IPS-18a (cell line): ENCODE measurements around the gene SKI.
"Not testable (repeated sequence)": the region's sequence is repeated elsewhere in the genome, so short reads cannot be mapped to it uniquely, and the experiment has no call there.

ENCODE experiments used
- H3K27ac ChIP-seq: one replicate; pipeline ENCODE4 v1.5.1; 2013; ENCODE audit warnings: low read length
- H3K27me3 ChIP-seq: one replicate; pipeline ENCODE4 v1.6.1; 2013; ENCODE audit warnings: mild to moderate bottlenecking, low read length; ENCODE audit not compliant: control insufficient read depth, insufficient read depth
- H3K36me3 ChIP-seq: one replicate; pipeline ENCODE4 v1.6.1; 2013; ENCODE audit warnings: low read depth, low read length; ENCODE audit not compliant: control insufficient read depth
- H3K4me1 ChIP-seq: one replicate; pipeline ENCODE4 v1.6.1; 2013; ENCODE audit warnings: low read depth, low read length; ENCODE audit not compliant: control insufficient read depth
- H3K4me3 ChIP-seq: one replicate; pipeline ENCODE4 v1.5.1; 2013; ENCODE audit warnings: low read length
- H3K9ac ChIP-seq: one replicate; pipeline ENCODE4 v1.6.1; 2013; ENCODE audit warnings: mild to moderate bottlenecking, low read length, moderate library complexity
- H3K9me3 ChIP-seq: one replicate; pipeline ENCODE4 v1.6.1; 2013; ENCODE audit warnings: low read depth, low read length; ENCODE audit not compliant: control insufficient read depth

The SKI gene

GRCh38 chr1:2326524-2326923 is 98.4 kb downstream of the SKI start:
- H3K27me3 ChIP-seq = no peaks in the 10 kb centered on the region
- H3K4me1 ChIP-seq = peaks cover 12% of the 10 kb centered on the region
- H3K27ac ChIP-seq = no peak overlapping the region
- H3K4me3 ChIP-seq = no peak overlapping the region
- no peak overlapping the region for H3K9ac ChIP-seq
- no peaks in the 10 kb centered on the region for H3K9me3 ChIP-seq
- H3K36me3 ChIP-seq = no peaks in the 10 kb centered on the region

DNA sequence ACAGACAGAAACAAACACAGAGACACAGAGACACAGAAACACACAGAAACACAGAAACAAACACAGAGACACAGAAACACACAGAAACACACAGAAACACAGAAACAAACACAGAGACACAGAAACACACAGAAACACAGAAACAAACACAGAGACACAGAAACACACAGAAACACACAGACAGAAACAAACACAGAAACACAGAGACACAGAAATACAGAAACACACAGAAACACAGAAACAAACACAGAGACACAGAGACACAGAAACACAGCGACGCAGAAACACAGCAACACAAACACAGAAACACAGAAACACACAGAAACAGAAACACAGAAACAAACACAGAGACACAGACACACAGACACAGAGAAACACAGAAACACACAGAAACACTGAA is 99.0 kb downstream of the SKI start:
- not testable (repeated sequence) for H3K36me3 ChIP-seq, H3K9me3 ChIP-seq, H3K4me3 ChIP-seq, H3K27me3 ChIP-seq, H3K9ac ChIP-seq, H3K4me1 ChIP-seq, H3K27ac ChIP-seq

- Histone ChIP-seq H3K9ac (no peak overlapping the region), H3K9me3 (no peaks in the 10 kb centered on the region), H3K27me3 (no peaks in the 10 kb centered on the region), H3K4me1 (no peaks in the 10 kb centered on the region), H3K27ac (no peak overlapping the region), H3K36me3 (no peaks in the 10 kb centered on the region), H3K4me3 (no peak overlapping the region)
These were observed 99.7 kb downstream of the SKI start for GRCh38 chr1:2327841-2328240.

GRCh38 chr1:2328676-2329455 is 100.7 kb downstream of the SKI start:
- Histone ChIP-seq H3K4me1 (no peaks in the 10 kb centered on the region), H3K27me3 (no peaks in the 10 kb centered on the region), H3K4me3 (no peak overlapping the region), H3K27ac (no peak overlapping the region), H3K9ac (no peak overlapping the region), H3K36me3 (no peaks in the 10 kb centered on the region), H3K9me3 (no peaks in the 10 kb centered on the region)

DNA sequence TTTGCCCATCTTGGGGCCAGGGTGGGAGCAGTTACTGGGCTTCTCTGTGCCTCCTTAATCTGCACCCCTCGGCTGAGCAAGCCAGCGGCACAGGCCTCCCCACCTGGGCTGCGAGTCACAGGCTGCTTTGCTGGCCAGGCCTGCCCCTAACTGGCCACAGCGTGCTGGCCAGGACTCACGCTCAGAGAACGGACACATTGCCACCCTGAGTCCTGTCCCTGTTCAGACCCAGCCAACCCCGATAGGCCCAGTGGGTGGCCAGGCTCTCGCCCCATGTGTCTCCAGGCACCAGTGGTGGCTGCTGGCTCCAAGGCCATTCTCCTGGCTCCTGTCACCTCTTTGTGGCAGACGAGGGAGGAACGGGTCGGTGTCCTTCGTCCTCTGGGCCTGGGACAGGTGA is 101.9 kb downstream of the SKI start:
- H3K27ac ChIP-seq = no peak overlapping the region
- H3K4me1 ChIP-seq = no peaks in the 10 kb centered on the region
- no peaks in the 10 kb centered on the region for H3K27me3 ChIP-seq
- H3K36me3 ChIP-seq = no peaks in the 10 kb centered on the region
- H3K4me3 ChIP-seq = no peak overlapping the region
- no peak overlapping the region for H3K9ac ChIP-seq
- H3K9me3 ChIP-seq = no peaks in the 10 kb centered on the region

GRCh38 chr1:2330519-2331199 is 102.5 kb downstream of the SKI start:
- no peak overlapping the region for H3K4me3 ChIP-seq
- H3K4me1 ChIP-seq = no peaks in the 10 kb centered on the region
- H3K27me3 ChIP-seq = no peaks in the 10 kb centered on the region
- no peaks in the 10 kb centered on the region for H3K9me3 ChIP-seq
- H3K9ac ChIP-seq = no peak overlapping the region
- H3K36me3 ChIP-seq = no peaks in the 10 kb centered on the region
- H3K27ac ChIP-seq = no peak overlapping the region

DNA sequence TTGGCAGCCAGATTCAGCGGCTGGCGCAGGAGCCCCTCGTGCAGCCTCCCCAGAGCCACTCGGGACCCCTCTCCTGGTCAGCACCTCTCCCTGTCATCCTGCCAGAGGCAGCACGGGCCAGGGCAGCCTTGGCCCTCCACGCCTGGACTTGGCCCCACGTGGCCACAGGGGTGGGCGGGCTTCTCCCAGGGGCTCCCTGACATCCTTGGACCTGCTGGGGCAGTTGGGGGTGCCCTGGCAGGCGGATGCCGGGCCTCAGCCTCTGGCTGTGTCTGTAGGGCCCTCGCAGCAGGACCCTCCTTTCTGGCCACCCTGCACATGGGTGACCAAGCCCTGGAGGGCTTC is 103.1 kb downstream of the SKI start:
- Histone ChIP-seq H3K4me1 (no peaks in the 10 kb centered on the region), H3K36me3 (no peaks in the 10 kb centered on the region), H3K9me3 (no peaks in the 10 kb centered on the region), H3K4me3 (no peak overlapping the region), H3K27me3 (no peaks in the 10 kb centered on the region), H3K27ac (no peak overlapping the region), H3K9ac (no peak overlapping the region)

DNA sequence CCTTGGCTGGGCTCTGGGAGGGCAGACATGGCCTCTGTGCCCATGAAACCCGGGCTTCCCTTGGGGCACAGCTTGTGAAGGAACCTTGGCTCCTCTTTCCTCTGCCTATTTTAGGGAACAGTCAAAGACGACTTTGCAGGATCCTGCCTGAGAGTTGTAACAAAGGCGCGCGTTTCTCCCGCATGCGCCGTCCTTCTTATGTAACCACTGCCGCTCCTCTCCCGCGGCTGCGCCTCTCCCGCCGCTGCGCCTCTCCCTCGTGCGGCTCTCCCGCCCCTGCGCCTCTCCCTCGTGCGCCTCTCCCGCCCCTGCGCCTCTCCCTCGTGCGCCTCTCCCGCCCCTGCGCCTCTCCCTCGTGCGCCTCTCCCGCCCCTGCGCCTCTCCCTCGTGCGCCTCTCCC is 103.5 kb downstream of the SKI start:
- not testable (repeated sequence) for H3K9ac ChIP-seq, H3K4me1 ChIP-seq, H3K9me3 ChIP-seq, H3K27me3 ChIP-seq, H3K4me3 ChIP-seq, H3K27ac ChIP-seq, H3K36me3 ChIP-seq

DNA sequence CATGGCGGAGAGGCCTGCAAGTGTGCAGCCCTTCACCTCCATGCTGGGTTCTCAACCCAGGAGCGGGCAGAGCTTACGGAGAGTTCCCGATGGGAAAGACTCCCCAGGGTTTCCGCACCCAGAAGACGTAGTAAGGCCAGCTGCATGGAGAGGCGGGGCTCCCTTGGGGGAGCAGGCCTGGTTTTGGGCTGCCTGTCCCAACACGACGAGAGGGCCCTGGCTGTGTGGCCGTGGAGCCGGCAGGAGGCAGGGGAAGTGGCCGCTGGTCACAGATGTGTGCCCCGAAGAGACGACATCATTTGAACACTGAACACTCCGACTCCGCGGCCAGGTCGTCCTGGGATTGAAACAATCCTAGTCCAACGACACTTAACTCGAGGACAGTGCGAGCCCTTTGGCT is 106.2 kb downstream of the SKI start:
- no peaks in the 10 kb centered on the region for H3K36me3 ChIP-seq

DNA sequence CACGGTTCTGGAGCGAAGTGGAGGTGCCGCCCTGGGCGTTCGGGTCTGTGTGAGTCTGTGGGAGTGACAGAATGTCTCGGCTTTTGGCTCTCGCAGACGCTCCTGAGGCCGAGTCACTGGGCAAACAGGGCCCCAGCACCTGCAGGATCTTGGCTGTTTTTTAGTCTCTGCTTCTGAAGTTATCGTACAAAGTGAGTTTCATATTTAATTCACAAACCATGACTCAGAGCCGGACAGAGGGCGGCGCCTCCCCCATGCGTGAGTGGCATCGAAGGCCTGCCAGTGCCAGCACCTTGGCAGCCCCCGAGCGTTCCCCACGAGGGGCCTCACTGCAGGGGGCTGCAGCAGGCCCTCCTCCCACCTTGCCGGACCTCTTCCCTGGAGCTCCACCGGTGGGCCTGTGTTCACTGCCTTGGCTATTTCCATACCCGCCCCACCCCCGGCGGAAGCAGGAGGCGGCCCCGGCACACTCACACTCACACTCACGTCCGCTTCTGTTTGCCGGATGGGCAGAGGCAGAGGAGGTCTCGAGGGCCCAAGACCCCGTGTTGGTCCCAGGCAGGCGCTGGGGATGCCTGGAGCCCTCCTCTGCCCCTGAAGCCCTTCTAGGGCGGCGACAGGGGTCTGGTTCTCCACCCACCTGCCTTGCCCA is 106.9 kb downstream of the SKI start:
- no peak overlapping the region for H3K27ac ChIP-seq
- no peaks in the 10 kb centered on the region for H3K36me3 ChIP-seq
- no peaks in the 10 kb centered on the region for H3K9me3 ChIP-seq
- H3K4me3 ChIP-seq = no peak overlapping the region
- no peaks in the 10 kb centered on the region for H3K4me1 ChIP-seq
- no peaks in the 10 kb centered on the region for H3K27me3 ChIP-seq
- H3K9ac ChIP-seq = no peak overlapping the region

More for the DNA sequence above, 106.2 kb downstream of the SKI start:
- Histone ChIP-seq H3K9ac (no peak overlapping the region), H3K27me3 (no peaks in the 10 kb centered on the region), H3K27ac (no peak overlapping the region), H3K9me3 (no peaks in the 10 kb centered on the region), H3K4me1 (no peaks in the 10 kb centered on the region), H3K4me3 (no peak overlapping the region)

GRCh38 chr1:2335721-2336455 is 107.8 kb downstream of the SKI start:
- Histone ChIP-seq H3K36me3 (no peaks in the 10 kb centered on the region), H3K9me3 (no peaks in the 10 kb centered on the region), H3K9ac (no peak overlapping the region), H3K4me3 (no peak overlapping the region), H3K27ac (no peak overlapping the region), H3K4me1 (no peaks in the 10 kb centered on the region), H3K27me3 (no peaks in the 10 kb centered on the region)
